ENCODE measurements around the gene ADPRH. TPM values are rescaled to one million over a fixed set of nuclear protein-coding genes. Genes with fewer than 3 reads are reported as not detected.

ADPRH gene
- total RNA-seq, 1 experiment from 2014 or later = 1.4 TPM

GRCh38 chr3:119608405-119609000, 29.2 kb downstream of the ADPRH start:
- intact Hi-C loops (cut with micrococcal nuclease; ENCODE audit: unreplicated experiment) = no loop called here
- Histone ChIP-seq H3K36me3 (ENCODE audit: low read depth) (no peaks in the 10 kb centered on the region), H4K20me1 (ENCODE audit: insufficient read depth) (no peaks in the 10 kb centered on the region), H3K27me3 (ENCODE audit: insufficient read depth, low read depth) (no peaks in the 10 kb centered on the region), H3K9me2 (ENCODE audit: insufficient read depth) (no peaks in the 10 kb centered on the region), H2AFZ (no peak overlapping the region), H3F3A (ENCODE audit: insufficient read depth, low read depth) (no peaks in the 10 kb centered on the region), H3K4me3 (no peak overlapping the region), H3K4me2 (no peak overlapping the region), H3K27ac (no peak overlapping the region), H3K9me3 (ENCODE audit: insufficient read depth, low read depth) (0 out of 2 replicates have a peak, but pooled peaks cover 3% of the 10 kb centered on the region), H3K4me1 (replicated peaks; ENCODE audit: insufficient read depth) (no peaks in the 10 kb centered on the region), H3K79me2 (ENCODE audit: low read depth) (no peaks in the 10 kb centered on the region)
- BruUV-seq (replicated peaks) = no TSS peak
- no peak for DNase-seq
- ChIA-PET CTCF (no interaction called here), POLR2A (ENCODE audit: unreplicated experiment) (no interaction called here)
- TF ChIP-seq EZH2 (IDR thresholded peaks at IDR 0.05; ENCODE audit: low read depth) (no peak), CTCF (conservative IDR thresholded peaks at IDR 0.05) (no peak)

GRCh38 chr3:119609301-119609700, 30.0 kb downstream of the ADPRH start:
- H3K9me2 ChIP-seq (ENCODE audit: insufficient read depth) = no peaks in the 10 kb centered on the region
- no peaks in the 10 kb centered on the region for H3K79me2 ChIP-seq (ENCODE audit: low read depth)
- H3K27me3 ChIP-seq (ENCODE audit: insufficient read depth, low read depth) = no peaks in the 10 kb centered on the region
- H2AFZ ChIP-seq = no peak overlapping the region
- no peak overlapping the region for H3K4me2 ChIP-seq
- no peaks in the 10 kb centered on the region for H3F3A ChIP-seq (ENCODE audit: insufficient read depth, low read depth)
- H3K9me3 ChIP-seq (ENCODE audit: insufficient read depth, low read depth) = 0 out of 2 replicates have a peak, but pooled peaks cover 3% of the 10 kb centered on the region
- TF ChIP-seq CTCF (conservative IDR thresholded peaks at IDR 0.05) = no peak
- no peak for TF ChIP-seq EZH2 (IDR thresholded peaks at IDR 0.05; ENCODE audit: low read depth)
- no peak overlapping the region for H3K27ac ChIP-seq
- H3K36me3 ChIP-seq (ENCODE audit: low read depth) = no peaks in the 10 kb centered on the region
- H3K4me3 ChIP-seq = no peak overlapping the region
- POLR2A ChIA-PET (ENCODE audit: unreplicated experiment) = no interaction called here
- intact Hi-C loops (cut with micrococcal nuclease; ENCODE audit: unreplicated experiment) = no loop called here
- H4K20me1 ChIP-seq (ENCODE audit: insufficient read depth) = no peaks in the 10 kb centered on the region
- CTCF ChIA-PET = no interaction called here
- no TSS peak for BruUV-seq (replicated peaks)
- no peaks in the 10 kb centered on the region for H3K4me1 ChIP-seq (replicated peaks; ENCODE audit: insufficient read depth)
- no peak for DNase-seq

- Histone ChIP-seq H3F3A (ENCODE audit: insufficient read depth, low read depth) (no peaks in the 10 kb centered on the region), H3K9me3 (ENCODE audit: insufficient read depth, low read depth) (0 out of 2 replicates have a peak, but pooled peaks cover 3% of the 10 kb centered on the region), H3K27me3 (ENCODE audit: insufficient read depth, low read depth) (no peaks in the 10 kb centered on the region; the same call in 1 of the 2 replicates), H3K36me3 (ENCODE audit: low read depth) (no peaks in the 10 kb centered on the region), H2AFZ (no peak overlapping the region), H3K9me2 (ENCODE audit: insufficient read depth) (no peaks in the 10 kb centered on the region), H3K4me1 (replicated peaks; ENCODE audit: insufficient read depth) (no peaks in the 10 kb centered on the region), H3K4me3 (no peak overlapping the region), H3K4me2 (no peak overlapping the region), H3K27ac (no peak overlapping the region), H3K79me2 (ENCODE audit: low read depth) (no peaks in the 10 kb centered on the region), H4K20me1 (ENCODE audit: insufficient read depth) (no peaks in the 10 kb centered on the region)
- ChIA-PET POLR2A (ENCODE audit: unreplicated experiment) (no interaction called here), CTCF (no interaction called here)
- BruUV-seq (replicated peaks) = no TSS peak
- no peak for DNase-seq
- TF ChIP-seq EZH2 (IDR thresholded peaks at IDR 0.05; ENCODE audit: low read depth) (no peak), CTCF (conservative IDR thresholded peaks at IDR 0.05) (no peak)
- intact Hi-C loops (cut with micrococcal nuclease; ENCODE audit: unreplicated experiment) = no loop called here
Measured at GRCh38 chr3:119611664-119612063, 32.4 kb downstream of the ADPRH start.
